Putamen (tissue), 1 donor: ENCODE results near the gene RGS21.
"Not testable (repeated sequence)": the region's sequence is repeated elsewhere in the genome, so short reads cannot be mapped to it uniquely, and the experiment has no call there.

Source experiments
- DNase-seq: peaks from one replicate; pipeline ENCODE4 v3.0.0-alpha.2; 2016; ENCODE audit warnings: low spot score

RGS21 gene

GRCh38 chr1:192316942-192317450 lies at the start of gene RGS21:
Gene RGS21 (plus strand): TSS chr1:192316992. CDS start chr1:192343037, 26,045 bp downstream.
- no peak for DNase-seq

DNA sequence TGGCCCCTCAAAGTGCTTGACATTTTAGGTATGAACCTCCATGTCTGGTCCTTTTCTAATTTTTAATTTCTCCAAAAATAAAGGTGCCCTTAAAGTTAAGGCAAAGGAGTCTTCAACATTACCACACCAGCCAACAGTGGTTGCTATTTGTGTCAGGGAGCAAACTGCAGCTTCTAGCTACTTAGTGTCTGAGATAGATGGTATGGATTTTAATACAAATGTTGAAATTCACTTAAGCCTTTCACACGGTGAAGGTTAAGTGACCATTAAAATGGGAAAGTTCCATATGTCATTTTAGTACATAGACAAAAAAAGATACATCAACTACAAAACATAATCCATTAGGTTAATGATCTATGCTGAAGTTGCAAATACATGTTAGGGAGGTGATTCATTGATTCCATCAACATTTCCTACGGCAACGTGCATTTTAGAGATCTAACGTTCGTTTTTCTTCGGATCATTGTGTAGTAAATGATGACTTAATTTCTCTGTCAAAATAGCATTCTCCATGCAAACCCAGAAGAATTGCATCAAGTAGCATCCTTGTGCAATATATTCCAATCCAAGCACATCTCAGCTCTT lies 48.2 kb upstream of the RGS21 start:
- no peak for DNase-seq

GRCh38 chr1:192270398-192270797 lies 46.4 kb upstream of the RGS21 start:
- DNase-seq = no peak

GRCh38 chr1:192272732-192273131 lies 44.1 kb upstream of the RGS21 start:
- no peak for DNase-seq

DNA sequence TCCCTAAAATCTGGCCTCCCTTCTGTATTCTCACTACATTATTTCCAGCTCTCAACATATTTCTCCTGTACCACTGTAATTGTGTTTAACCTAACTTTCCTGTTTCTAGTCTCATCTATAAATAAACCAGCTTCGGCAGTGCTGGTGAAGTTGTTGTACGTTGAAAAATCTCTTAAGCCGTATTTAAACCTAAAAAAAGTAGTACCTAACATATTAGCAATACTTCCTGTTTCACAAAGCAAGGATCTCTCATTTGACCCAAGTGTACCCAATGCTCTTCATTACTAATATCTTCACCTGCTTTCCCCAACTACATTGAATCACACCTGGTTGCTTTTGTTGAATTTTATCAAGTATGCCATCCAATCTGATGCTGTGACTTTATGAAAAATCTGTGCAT lies 42.2 kb upstream of the RGS21 start:
- DNase-seq = no peak

DNA sequence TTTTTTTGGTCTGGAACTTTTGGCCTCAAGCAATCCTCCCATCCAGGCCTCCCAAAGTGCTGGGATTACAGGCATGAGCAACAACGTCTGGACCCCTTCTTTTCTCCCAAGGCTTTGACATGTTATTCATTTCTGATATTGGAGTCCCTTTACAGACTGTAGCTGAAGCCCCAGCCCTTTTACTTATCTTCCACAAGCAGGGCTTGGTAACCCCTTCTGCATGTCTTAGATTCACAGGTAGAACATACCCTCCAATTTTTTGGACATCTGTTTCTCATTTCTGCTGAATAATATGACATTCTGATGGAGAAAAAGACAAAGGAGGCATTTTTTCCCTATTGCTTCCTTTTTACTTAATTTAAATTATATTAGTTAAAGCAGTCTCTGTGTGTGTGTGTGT lies 39.2 kb upstream of the RGS21 start:
- DNase-seq = no peak

DNA sequence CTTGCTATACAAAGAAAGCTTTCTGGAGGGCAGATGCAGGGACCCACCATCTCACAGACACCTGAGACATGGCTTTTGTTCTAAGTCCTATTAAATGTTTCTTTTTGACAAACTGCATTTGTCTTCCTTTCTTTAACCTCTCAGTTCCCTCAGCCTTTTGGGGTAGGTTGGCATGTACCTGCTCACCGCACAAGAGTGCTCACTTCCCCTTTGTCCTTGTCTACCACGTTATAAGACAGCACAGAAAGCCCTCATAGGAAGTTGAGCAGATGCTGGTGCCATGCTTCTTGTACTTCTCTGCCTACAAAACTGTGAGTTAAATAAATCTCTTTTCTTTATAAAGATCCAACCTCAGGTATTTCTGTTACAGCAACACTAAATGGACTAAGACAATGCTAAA lies 31.9 kb upstream of the RGS21 start:
- no peak for DNase-seq

GRCh38 chr1:192303029-192303428 lies 13.8 kb upstream of the RGS21 start:
- DNase-seq = no peak

DNA sequence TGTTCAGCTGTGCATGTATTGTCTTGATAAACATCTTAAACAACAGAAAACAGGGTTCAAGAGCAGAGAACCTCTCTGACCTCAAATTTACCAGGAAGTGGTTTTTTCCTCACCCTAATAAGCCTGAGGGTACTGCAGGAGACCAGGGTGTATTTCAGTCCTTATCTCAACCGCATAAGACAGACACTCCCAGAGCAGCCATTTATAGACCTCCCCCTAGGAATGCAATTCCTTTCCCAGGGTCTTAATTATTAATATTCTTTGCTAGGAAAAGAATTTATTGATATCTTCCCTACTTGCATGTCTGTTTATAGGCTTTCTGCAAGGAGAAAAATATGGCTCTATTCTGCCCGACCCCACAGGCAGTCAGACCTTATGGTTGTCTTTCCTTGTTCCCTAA lies 8.5 kb upstream of the RGS21 start:
- not testable (repeated sequence) for DNase-seq

DNA sequence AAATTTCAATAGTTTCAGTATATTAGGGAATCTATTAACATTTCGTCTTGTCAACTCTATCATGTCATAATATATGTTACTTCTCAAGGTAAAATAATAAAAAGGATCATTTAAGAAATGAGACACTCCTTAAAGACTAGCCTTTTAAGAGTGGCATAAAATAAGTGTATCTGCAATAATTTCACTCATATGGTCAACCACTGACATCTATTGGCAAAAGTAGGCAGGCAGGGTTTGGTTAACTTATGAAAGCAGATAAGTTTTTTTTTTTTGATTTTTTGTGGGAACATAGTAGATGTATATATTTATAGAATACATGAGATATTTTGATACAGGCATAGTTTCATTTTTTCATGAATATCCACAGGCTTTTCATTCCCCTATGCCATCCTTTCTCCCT lies 5.5 kb upstream of the RGS21 start:
- DNase-seq = peak; percentile 2

DNA sequence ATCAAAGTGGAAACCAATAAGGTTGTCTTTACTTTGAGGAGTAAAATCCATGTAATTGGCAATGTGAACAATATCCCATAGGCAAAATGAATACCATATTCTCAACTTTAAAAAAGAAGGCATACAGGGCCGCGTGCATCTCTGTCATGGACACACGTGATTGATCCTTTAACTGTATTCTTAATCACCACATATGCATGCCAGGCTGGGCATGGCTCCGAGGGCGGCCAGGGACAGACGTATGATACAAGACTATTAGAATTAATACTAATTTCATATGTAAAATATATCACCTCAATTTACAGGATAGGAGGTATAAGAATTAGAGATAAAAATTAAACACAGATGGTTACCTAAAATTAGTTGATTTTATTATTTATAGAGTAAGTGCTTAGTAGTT lies 11.2 kb downstream of the RGS21 start:
- no peak for DNase-seq

DNA sequence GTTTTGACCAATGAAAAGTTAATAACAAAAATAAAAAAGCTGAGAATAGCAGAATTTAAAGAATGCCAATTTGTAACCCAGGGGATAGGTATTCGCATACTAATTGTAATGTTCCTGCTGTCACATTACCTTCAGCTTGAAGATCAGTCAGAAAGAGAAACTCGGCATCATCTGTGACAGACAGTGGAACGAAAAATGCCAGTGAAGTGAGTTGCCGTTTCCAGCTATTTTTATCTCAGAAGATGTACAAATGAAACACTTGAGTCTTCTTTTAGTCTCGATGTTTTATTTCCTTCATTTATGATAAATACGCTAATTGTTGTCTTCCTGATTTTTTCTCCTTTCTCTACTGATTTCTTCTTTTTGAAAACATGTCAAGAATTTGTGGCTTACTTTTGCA lies 26.1 kb downstream of the RGS21 start:
- no peak for DNase-seq

- DNase-seq = no peak
Observed at GRCh38 chr1:192343344-192343743, 26.6 kb downstream of the RGS21 start.

DNA sequence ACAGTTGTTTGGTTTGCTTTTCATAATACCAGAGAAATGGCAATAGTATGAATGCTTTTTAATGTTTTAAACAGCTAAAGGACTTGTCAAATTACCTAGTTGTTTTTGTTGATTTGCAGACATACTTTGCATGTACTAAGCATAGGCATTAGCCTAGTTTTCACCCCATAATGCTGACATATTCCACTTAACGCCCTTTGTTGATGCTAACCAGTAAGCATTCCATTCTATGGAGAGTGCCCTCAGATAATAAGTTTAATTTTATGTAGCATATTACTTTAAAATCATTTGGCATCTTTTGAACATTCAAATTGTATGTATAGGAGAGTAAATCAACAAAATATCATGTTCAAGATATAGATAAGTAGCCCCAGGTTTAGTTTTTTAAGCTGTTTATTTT lies 32.5 kb downstream of the RGS21 start:
- DNase-seq = no peak

GRCh38 chr1:192350356-192350755 lies 33.6 kb downstream of the RGS21 start:
- no peak for DNase-seq

- no peak for DNase-seq
Observed at GRCh38 chr1:192351550-192351949, 34.8 kb downstream of the RGS21 start.

GRCh38 chr1:192357924-192358323 lies 41.1 kb downstream of the RGS21 start:
- no peak for DNase-seq

DNA sequence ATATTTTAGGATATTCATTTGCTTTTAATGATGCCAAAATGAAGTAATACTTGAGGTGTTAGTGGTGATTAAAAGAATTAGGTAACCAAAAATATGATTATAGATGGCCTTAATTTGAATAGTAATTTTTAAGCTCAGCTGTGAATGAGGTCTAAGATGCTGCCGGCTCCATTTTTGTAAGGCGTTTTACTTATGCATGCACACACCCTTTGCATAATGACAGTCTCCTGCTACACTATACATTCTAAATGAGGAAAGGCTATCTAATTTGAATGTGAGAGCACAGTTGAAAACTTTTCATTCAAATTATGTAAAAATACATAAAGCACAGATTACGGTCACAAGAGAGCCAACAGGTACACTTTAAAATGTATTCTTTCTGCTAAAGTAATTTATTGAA lies 41.6 kb downstream of the RGS21 start:
- no peak for DNase-seq

GRCh38 chr1:192358822-192359221 lies 42.0 kb downstream of the RGS21 start:
- DNase-seq = no peak

GRCh38 chr1:192363177-192363576 lies 46.4 kb downstream of the RGS21 start:
- no peak for DNase-seq

DNA sequence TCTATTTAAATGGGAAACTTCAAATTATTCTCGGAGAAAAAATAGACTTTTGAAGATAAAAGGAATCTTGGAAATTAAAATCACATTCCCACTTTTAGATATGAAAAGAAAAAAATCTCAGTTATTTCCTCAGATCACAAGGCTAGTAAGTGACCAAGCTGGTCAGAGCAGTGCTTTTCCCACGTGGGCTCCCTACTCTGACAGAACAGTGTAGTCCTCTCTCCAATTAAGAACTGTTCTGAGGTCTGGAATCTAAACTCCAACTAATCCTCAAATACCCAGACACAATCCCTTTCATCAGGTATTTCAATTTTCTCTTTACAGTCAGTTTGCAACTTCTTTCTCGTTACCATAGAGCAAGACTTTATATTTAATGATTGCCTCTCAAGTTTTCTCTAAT lies 50.6 kb downstream of the RGS21 start:
- DNase-seq = no peak

DNA sequence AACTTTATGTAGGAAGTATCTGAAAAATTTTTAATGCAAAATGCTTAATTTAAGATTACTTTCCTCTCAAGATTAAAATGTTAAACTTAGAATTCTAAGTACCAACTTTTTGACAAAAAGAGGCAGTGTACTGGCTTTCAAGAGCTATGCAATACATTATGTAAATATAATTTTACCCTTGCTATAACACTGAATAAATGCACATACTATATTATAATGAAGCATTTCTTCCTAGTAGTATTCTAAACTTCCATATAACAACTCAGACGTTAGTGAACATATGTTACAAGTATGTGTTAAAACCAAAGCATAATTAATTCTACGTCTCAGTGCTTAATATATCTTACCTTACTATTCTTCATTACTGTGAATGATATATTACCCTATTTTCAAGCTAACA lies 58.5 kb downstream of the RGS21 start:
- DNase-seq = no peak

- DNase-seq = no peak
Observed at GRCh38 chr1:192376374-192376773, 59.6 kb downstream of the RGS21 start.

DNA sequence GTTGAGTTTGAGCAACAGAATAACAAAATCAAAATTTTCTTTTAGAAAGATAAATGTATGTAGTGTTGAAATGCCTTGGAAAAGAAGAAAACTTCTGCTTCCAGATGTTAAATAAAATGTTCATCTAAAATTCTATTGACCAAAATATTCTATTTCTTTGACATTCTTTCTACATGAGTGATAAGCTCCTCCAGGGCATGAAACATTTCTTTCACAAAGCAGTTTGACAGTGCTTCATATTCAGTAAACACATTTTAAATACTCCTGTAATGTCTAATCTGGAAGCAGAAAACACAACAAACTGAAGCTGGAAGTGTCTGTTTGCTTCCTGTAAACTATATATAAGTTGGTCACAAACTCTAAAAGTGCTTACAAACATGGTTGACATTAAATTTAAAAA lies 61.5 kb downstream of the RGS21 start:
- no peak for DNase-seq

DNA sequence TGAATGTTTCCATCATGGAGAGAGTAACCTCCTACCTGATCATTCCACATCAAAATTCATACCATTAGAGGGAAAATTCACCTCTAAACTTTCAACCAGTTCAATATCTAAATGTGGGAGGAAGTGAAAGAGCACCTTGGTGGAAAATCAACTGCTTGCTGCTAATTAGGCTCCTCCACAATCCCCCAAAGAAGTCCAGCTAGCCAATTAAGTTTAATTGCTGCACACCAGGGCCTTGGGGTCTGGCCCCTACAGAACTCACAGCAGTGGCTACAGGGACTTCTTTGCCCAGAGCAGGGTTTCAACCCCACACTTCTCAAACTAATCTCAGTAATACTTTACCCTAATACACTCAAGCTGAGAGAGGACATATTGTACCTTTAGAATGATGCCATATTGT lies 62.1 kb downstream of the RGS21 start:
- DNase-seq = no peak
